HepG2 (cell line): ENCODE data around the gene FLYWCH1. TPM values are rescaled to one million over a fixed set of nuclear protein-coding genes. Genes with fewer than 3 reads are reported as not detected.
A peak's percentile ranks its signal among the peaks of the same experiment; 100 is the strongest.

ENCODE experiments used
- ATAC-seq: fragments of 200-7000 bp; cut with Tn5 transposase; 3 replicates; pipeline ENCODE4 v1.9.1; 2020; ENCODE audit warnings: mild to moderate bottlenecking, moderate library complexity
- BruUV-seq: library from RNA; stranded (reverse); fragments of 400-500 nt; replicated peaks from 2 replicates; lab custom pipeline; 2021; lab: Mats Ljungman, UMichigan
- CTCF ChIA-PET: fragments of 300-600 bp; formaldehyde crosslinking; extraction: SDS; loops from one replicate; lab custom pipeline; 2021; ENCODE audit warnings: low total read pairs, inconsistent platforms, low intra/inter-chr PET ratio; lab: Yijun Ruan, JAX
- POLR2A ChIA-PET: fragments of 350-600 bp; sonication (Branson Sonifier 250); formaldehyde crosslinking; loops from one replicate; lab custom pipeline; 2020; ENCODE audit warnings: antibody characterized with exemption, inconsistent platforms; lab: Yijun Ruan, JAX
- DNase-seq: peaks from one replicate; pipeline ENCODE4 v3.0.0-alpha.2; 2015; ENCODE audit warnings: low spot score
- FAIRE-seq: peaks from 3 replicates; lab custom pipeline; 2011; peaks lifted over from hg19 to GRCh38; lab: Jason Lieb, UNC
- H2AFZ ChIP-seq: one replicate; pipeline ENCODE4 v1.6.1; 2011; ENCODE audit warnings: low read length, inconsistent platforms
- H3K27ac ChIP-seq: fragments of 300-600 bp; 3 replicates; pipeline ENCODE4 v1.8.0; 2011; ENCODE audit warnings: mixed run types, mild to moderate bottlenecking, mixed read lengths, low read length, inconsistent platforms; ENCODE audit not compliant: insufficient read depth; ENCODE audit errors: extremely low read length
- H3K27me3 ChIP-seq, 2 experiments: fragments of 200-600 bp in 1 of 2; 2 replicates in 1 of 2; 3 replicates in 1 of 2; pipeline versions ENCODE4 v1.6.0 to v1.8.0; 2011; ENCODE audit warnings: low read length in 2 of 2, mild to moderate bottlenecking in 2 of 2, moderate library complexity in 2 of 2, inconsistent platforms in 1 of 2; ENCODE audit not compliant: insufficient read depth in 2 of 2, control insufficient read depth in 1 of 2
- H3K36me3 ChIP-seq, 2 experiments: fragments of 200-600 bp in 1 of 2; replicated peaks in 1 of 2; 2 replicates in 1 of 2; 3 replicates in 1 of 2; pipeline versions ENCODE4 v1.5.1 to v1.8.0; 2011; ENCODE audit warnings: low read length in 2 of 2, inconsistent platforms in 1 of 2; ENCODE audit not compliant: insufficient read depth in 2 of 2, control insufficient read depth in 1 of 2
- H3K4me1 ChIP-seq: 2 replicates; pipeline ENCODE4 v1.5.1; 2012; ENCODE audit warnings: low read length, inconsistent platforms; ENCODE audit not compliant: insufficient read depth
- H3K4me2 ChIP-seq: 2 replicates; pipeline ENCODE4 v1.6.0; 2011; ENCODE audit warnings: low read depth, low read length, inconsistent platforms
- H3K4me3 ChIP-seq, 3 experiments: fragments of 200-600 bp in 1 of 3; sonication (generic), shearing (Covaris generic) in 1 of 3; replicated peaks in 1 of 3; 2 replicates each; pipeline ENCODE4 v1.5.1; 2011 to 2016; ENCODE audit warnings: low read length in 3 of 3, inconsistent platforms in 2 of 3, low read depth in 2 of 3, mild to moderate bottlenecking in 2 of 3, control low read depth in 1 of 3, mixed read lengths in 1 of 3; ENCODE audit not compliant: insufficient read depth in 1 of 3
- H3K79me2 ChIP-seq: one replicate; pipeline ENCODE4 v1.6.1; 2011; ENCODE audit warnings: low read length, inconsistent platforms; ENCODE audit not compliant: insufficient read depth
- H3K9ac ChIP-seq: 2 replicates; pipeline ENCODE4 v1.6.0; 2011; ENCODE audit warnings: mild to moderate bottlenecking, low read depth, low read length, inconsistent platforms; ENCODE audit not compliant: insufficient read depth
- H3K9me3 ChIP-seq: 2 replicates; pipeline ENCODE4 v1.5.1; 2012; ENCODE audit warnings: mild to moderate bottlenecking, low read length
- H4K20me1 ChIP-seq: 2 replicates; pipeline ENCODE4 v1.6.0; 2011; ENCODE audit warnings: inconsistent platforms, mild to moderate bottlenecking, low read length, moderate library complexity; ENCODE audit not compliant: insufficient read depth
- ATF7-NPFF ChIP-seq: sonication (generic); formaldehyde crosslinking; IDR thresholded peaks from 2 replicates; pipeline ENCODE4 v1.8.1; 2023; ENCODE audit warnings: mild to moderate bottlenecking, low read depth, missing genetic modification reagents, moderate library complexity
- FLYWCH1 ChIP-seq: sonication (generic); formaldehyde crosslinking; IDR thresholded peaks from 2 replicates; pipeline ENCODE4 v1.8.1; 2023; ENCODE audit warnings: mild to moderate bottlenecking, missing genetic modification reagents
- KDM6A ChIP-seq: IDR thresholded peaks from 2 replicates; pipeline ENCODE4 v1.6.1; 2016; ENCODE audit warnings: low read depth
- SALL2 ChIP-seq: sonication (generic); formaldehyde crosslinking; IDR thresholded peaks from 2 replicates; pipeline ENCODE4 v1.8.1; 2023; ENCODE audit warnings: mild to moderate bottlenecking, missing genetic modification reagents, inconsistent platforms
- SP4 ChIP-seq: sonication (generic); formaldehyde crosslinking; IDR thresholded peaks from 2 replicates; pipeline ENCODE4 v1.8.1; 2023; ENCODE audit warnings: mild to moderate bottlenecking, missing genetic modification reagents
- U2AF1 ChIP-seq: fragments of 200-400 bp; formaldehyde crosslinking; optimal IDR thresholded peaks from 2 replicates; pipeline ENCODE3; 2017; ENCODE audit warnings: mild to moderate bottlenecking, low read depth, low read length
- ZNF20 ChIP-seq: sonication (generic); formaldehyde crosslinking; IDR thresholded peaks from 2 replicates; pipeline ENCODE4 v1.4.0; 2020; ENCODE audit warnings: mild to moderate bottlenecking, moderate library complexity, missing genetic modification reagents
- ZNF430 ChIP-seq: sonication (generic); formaldehyde crosslinking; IDR thresholded peaks from 2 replicates; pipeline ENCODE4 v1.9.0; 2021; ENCODE audit warnings: mild to moderate bottlenecking, missing genetic modification reagents
- ZNF772 ChIP-seq: sonication (generic); formaldehyde crosslinking; IDR thresholded peaks from 2 replicates; pipeline ENCODE4 v1.5.0; 2020; ENCODE audit warnings: mild to moderate bottlenecking, missing genetic modification reagents
- ZSCAN22 ChIP-seq: sonication (generic); formaldehyde crosslinking; IDR thresholded peaks from 2 replicates; pipeline ENCODE4 v1.4.0; 2020; ENCODE audit warnings: mild to moderate bottlenecking, missing genetic modification reagents
- ZSCAN31 ChIP-seq: sonication (generic); formaldehyde crosslinking; IDR thresholded peaks from 2 replicates; pipeline ENCODE4 v1.5.0; 2020; ENCODE audit warnings: low read depth, mild to moderate bottlenecking, missing genetic modification reagents
- WGBS: methylation state at CpG from one replicate; pipeline ENCODE4 v1.1.6; 2017; ENCODE audit warnings: low lambda C conversion rate; 5-methylcytosine and 5-hydroxymethylcytosine counted together
- in situ Hi-C: cut with HindIII; loops from 2 replicates; pipeline ENCODE4 v1.10.0; 2017; ENCODE audit warnings: low pct_unique_long_range_greater_than_20kb; ENCODE audit not compliant: extremely low pct_ligation_motif_present
- intact Hi-C: fragments of 100-400 bp; cut with micrococcal nuclease; formaldehyde crosslinking; loops from one replicate; pipeline ENCODE4 v1.10.0; 2022; ENCODE audit not compliant: unreplicated experiment
- polyA plus RNA-seq, 8 experiments: library from polyadenylated mRNA; depleted of rRNA in 3 of 8; stranded (reverse) in 7 of 8; unstranded in 1 of 8; fragments of >200 nt; fragmentation: Illumina TruSeq in 4 of 8; extraction: Trizol in 4 of 8; gene quantifications; 2 replicates each; pipeline versions ENCODE4 v1.2.1 to v1.2.3, GENCODE V29; 2011 to 2016; ENCODE audit warnings: low read depth in 4 of 8, missing spikeins in 1 of 8, mixed read lengths in 1 of 8; ENCODE audit not compliant: insufficient read depth in 1 of 8
- total RNA-seq, 5 experiments: library from RNA; depleted of rRNA; stranded (reverse); fragments of >200 nt; fragmentation: Illumina TruSeq; extraction: Trizol; gene quantifications; 2 replicates each; pipeline ENCODE4 v1.2.3, GENCODE V29; 2016; ENCODE audit warnings: low read depth in 1 of 5
- TF ChIP-seq, protein P1 (sequence below): IDR thresholded peaks from 2 replicates; pipeline ENCODE4 v1.6.1; 2016
- TF ChIP-seq, protein P2 (sequence below): sonication (generic); formaldehyde crosslinking; IDR thresholded peaks from 2 replicates; pipeline ENCODE4 v1.9.0; 2021; ENCODE audit warnings: missing genetic modification reagents, borderline replicate concordance
- TF ChIP-seq, protein P3 (sequence below): sonication (generic); formaldehyde crosslinking; IDR thresholded peaks from 2 replicates; pipeline ENCODE4 v1.5.1; 2020; ENCODE audit warnings: missing genetic modification reagents, mild to moderate bottlenecking, borderline replicate concordance

Gene FLYWCH1
- total and polyA plus RNA-seq, 2 of the 13 experiments (the other 11 are each of a cell fraction or from before 2014, with no cell fraction given) = 7.3 to 12.4 TPM

DNA sequence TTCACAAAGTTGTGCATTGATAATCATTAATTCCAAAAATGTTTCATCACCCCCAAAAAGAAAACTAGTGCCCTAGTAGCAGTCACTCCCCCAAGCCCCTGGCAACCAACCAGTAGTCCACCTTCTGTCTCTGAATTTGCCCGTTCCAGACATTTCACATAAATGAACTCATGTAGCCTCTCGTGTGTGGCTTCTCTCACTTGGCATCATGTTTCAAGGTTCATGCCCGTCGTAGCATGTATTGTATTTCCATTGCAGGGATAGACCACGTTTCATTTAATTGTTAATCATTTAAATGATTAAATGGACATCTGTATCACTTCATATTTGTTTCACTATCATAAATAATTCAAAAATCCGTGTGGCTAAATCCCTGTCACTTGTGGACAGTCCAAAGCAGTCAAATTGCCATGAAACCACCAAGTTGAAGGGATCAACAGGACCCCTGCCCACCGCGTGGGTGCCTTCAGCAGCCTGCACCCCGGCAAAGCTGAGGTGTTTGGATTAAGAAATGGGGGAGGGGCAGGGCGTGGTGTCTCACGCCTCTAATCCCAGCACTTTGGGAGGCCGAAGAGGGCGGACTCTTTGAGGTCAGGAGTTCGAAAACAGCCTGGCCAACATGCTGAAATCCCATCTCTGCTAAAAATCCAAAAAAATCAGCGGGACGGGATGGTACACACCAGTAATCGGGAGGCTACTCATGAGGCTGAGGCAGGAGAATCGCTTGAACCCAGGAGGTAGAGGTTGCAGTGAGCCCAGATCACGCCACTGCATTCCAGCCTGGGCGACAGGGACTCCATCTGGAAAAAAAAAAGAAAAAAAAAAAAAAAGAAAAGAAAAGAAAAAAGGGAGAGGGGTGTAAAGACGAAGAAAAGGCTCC, 37.5 kb upstream of the FLYWCH1 start:
- WGBS = 15% methylated on average over 21 of the region's 21 CpGs
- no TSS peak for BruUV-seq
- POLR2A ChIA-PET = interaction anchor here (0.7 to 1.0 kb wide), 4 partner anchors 9 to 101 kb away, joined by 3 to 8 read pairs (median 5); partner anchors contain the start of genes FLYWCH1 and FLYWCH2
- no peaks in the 10 kb centered on the region; a peak in 1 of 5 replicates for H3K27me3 ChIP-seq
- H3K9me3 ChIP-seq = no peaks in the 10 kb centered on the region
- H3K36me3 ChIP-seq = no peaks in the 10 kb centered on the region
- FAIRE-seq = no peak
- intact Hi-C loops = loop anchor here (2.0 kb wide), 2 partner anchors 31 to 45 kb away; no protein-coding TSS in a partner anchor
- H3K79me2 ChIP-seq = no peaks in the 10 kb centered on the region
- in situ Hi-C loops = loop anchor here (5.0 kb wide), 2 partner anchors 37 to 38 kb away; partner anchors contain the start of gene FLYWCH1
- peaks cover 26% of the 10 kb centered on the region for H3K4me1 ChIP-seq
- DNase-seq = no peak
- no peak overlapping the region for H3K27ac ChIP-seq
- H3K4me2 ChIP-seq = peak overlapping the region; percentile 71
- ATAC-seq = peak; percentile 28; the same call in 2 of the 3 replicates
- TF ChIP-seq FLYWCH1 (CRISPR knock-in tag) (no peak), KDM6A (no peak), SALL2 (CRISPR knock-in tag) (0 out of 2 replicates have a peak, but pooled peaks have one; percentile 4), ZNF772 (CRISPR knock-in tag) (no peak), ZNF20 (CRISPR knock-in tag) (no peak), ZSCAN22 (CRISPR knock-in tag) (no peak), SP4 (CRISPR knock-in tag) (peak; percentile 22; the same call in 1 of the 2 replicates), U2AF1 (no peak), ZSCAN31 (CRISPR knock-in tag) (no peak), ZNF430 (no peak), ATF7-NPFF (CRISPR knock-in tag) (no peak)
- TF ChIP-seq, protein P1, sequence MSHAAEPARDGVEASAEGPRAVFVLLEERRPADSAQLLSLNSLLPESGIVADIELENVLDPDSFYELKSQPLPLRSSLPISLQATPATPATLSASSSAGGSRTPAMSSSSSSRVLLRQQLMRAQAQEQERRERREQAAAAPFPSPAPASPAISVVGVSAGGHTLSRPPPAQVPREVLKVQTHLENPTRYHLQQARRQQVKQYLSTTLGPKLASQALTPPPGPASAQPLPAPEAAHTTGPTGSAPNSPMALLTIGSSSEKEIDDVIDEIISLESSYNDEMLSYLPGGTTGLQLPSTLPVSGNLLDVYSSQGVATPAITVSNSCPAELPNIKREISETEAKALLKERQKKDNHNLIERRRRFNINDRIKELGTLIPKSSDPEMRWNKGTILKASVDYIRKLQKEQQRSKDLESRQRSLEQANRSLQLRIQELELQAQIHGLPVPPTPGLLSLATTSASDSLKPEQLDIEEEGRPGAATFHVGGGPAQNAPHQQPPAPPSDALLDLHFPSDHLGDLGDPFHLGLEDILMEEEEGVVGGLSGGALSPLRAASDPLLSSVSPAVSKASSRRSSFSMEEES (CRISPR knock-in tag) = 0 out of 2 replicates have a peak, but pooled peaks have one; percentile 1
- TF ChIP-seq, protein P2, sequence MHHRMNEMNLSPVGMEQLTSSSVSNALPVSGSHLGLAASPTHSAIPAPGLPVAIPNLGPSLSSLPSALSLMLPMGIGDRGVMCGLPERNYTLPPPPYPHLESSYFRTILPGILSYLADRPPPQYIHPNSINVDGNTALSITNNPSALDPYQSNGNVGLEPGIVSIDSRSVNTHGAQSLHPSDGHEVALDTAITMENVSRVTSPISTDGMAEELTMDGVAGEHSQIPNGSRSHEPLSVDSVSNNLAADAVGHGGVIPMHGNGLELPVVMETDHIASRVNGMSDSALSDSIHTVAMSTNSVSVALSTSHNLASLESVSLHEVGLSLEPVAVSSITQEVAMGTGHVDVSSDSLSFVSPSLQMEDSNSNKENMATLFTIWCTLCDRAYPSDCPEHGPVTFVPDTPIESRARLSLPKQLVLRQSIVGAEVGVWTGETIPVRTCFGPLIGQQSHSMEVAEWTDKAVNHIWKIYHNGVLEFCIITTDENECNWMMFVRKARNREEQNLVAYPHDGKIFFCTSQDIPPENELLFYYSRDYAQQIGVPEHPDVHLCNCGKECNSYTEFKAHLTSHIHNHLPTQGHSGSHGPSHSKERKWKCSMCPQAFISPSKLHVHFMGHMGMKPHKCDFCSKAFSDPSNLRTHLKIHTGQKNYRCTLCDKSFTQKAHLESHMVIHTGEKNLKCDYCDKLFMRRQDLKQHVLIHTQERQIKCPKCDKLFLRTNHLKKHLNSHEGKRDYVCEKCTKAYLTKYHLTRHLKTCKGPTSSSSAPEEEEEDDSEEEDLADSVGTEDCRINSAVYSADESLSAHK (CRISPR knock-in tag) = no peak
- TF ChIP-seq, protein P3, sequence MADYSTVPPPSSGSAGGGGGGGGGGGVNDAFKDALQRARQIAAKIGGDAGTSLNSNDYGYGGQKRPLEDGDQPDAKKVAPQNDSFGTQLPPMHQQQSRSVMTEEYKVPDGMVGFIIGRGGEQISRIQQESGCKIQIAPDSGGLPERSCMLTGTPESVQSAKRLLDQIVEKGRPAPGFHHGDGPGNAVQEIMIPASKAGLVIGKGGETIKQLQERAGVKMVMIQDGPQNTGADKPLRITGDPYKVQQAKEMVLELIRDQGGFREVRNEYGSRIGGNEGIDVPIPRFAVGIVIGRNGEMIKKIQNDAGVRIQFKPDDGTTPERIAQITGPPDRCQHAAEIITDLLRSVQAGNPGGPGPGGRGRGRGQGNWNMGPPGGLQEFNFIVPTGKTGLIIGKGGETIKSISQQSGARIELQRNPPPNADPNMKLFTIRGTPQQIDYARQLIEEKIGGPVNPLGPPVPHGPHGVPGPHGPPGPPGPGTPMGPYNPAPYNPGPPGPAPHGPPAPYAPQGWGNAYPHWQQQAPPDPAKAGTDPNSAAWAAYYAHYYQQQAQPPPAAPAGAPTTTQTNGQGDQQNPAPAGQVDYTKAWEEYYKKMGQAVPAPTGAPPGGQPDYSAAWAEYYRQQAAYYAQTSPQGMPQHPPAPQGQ (CRISPR knock-in tag) = no peak
- no peaks in the 10 kb centered on the region for H4K20me1 ChIP-seq
- H2AFZ ChIP-seq = peak overlapping the region; percentile 24
- peak overlapping the region in 2 of 3 experiments; percentile 30 to 58; a peak in 3 of 6 replicates for H3K4me3 ChIP-seq
- peak overlapping the region; percentile 37; the same call in 1 of the 2 replicates for H3K9ac ChIP-seq
- CTCF ChIA-PET = interaction anchor here (1.1 to 2.1 kb wide), 6 partner anchors 31 to 53 kb away, joined by 3 to 24 read pairs (median 6); no protein-coding TSS in a partner anchor
